GM19324 (cell line): ENCODE measurements around the gene OSTF1.
A peak's percentile ranks its signal among the peaks of the same experiment; 100 is the strongest.

Source experiments
- ATAC-seq: cut with Tn5 transposase; IDR thresholded peaks from one replicate; pipeline ENCODE4 v1.9.1; 2021; ENCODE audit warnings: mild to moderate bottlenecking, moderate library complexity; ENCODE audit not compliant: unreplicated experiment, low FRiP score

Gene OSTF1

GRCh38 chr9:75084081-75084672 is 4.1 kb upstream of the OSTF1 start:
- no peak for ATAC-seq

DNA sequence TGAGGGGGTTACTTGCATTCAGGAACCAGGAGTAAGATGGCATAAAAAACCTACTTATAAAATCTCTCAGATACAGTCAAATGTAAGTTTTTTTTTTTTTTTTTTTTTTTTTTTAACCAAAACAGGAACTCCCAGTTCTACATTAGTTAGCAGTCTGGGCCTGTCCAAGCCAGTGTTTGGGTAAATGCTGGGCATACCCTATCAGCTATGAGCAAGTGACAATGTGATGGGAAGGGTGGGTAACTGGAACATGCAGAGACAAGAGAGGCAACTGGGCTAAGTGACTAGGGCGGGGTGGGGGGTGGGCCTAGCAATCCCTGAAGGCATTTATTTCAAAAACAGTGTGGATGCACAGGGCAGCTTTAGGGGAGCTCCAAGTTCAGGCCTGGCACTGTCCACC is 2.7 kb upstream of the OSTF1 start:
- no peak for ATAC-seq

GRCh38 chr9:75086541-75087288 is 1.6 kb upstream of the OSTF1 start:
- ATAC-seq: no peak

- ATAC-seq: no peak
These were observed 958 bp upstream of the OSTF1 start for GRCh38 chr9:75087289-75087823.

GRCh38 chr9:75088646-75089372 is 495 bp downstream of the OSTF1 start:
- ATAC-seq: peak; percentile 19

DNA sequence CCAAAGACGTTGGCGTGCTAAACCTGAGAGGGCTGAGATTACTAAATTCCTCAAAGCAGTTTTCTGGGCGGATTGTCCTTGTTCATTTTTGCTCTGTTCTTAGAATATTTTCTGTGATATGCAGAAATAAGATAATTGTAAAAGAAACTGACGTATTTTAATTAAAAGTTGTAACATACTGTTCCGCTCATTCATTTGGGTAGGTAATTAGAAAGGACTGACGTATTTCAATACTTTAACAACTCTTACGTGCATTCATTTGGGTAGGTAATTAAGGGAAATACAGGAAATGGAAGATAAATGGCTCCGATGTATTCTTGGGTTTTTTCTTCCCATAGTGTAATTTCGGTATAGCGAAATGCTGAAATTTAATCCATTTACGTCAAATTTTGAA is 1.1 kb downstream of the OSTF1 start:
- ATAC-seq: no peak

DNA sequence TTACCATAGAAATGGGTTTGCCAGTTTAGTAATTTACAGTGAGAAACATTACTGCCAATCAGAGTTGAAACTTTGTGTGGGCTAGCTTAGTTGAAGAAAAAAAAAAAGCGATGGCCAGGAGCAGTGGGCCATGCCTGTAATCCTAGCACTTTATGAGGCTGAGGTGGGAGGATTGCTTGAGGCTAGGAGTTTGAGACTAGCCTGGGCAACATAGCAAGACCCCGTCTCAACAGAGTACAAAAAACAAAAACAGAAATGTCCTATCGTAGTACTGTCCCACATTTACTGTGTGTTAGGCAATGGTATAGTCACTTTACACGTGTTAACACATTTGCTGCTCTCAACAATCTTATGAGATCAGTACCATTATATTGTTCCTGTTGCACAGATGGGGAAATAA is 2.3 kb downstream of the OSTF1 start:
- ATAC-seq: no peak

DNA sequence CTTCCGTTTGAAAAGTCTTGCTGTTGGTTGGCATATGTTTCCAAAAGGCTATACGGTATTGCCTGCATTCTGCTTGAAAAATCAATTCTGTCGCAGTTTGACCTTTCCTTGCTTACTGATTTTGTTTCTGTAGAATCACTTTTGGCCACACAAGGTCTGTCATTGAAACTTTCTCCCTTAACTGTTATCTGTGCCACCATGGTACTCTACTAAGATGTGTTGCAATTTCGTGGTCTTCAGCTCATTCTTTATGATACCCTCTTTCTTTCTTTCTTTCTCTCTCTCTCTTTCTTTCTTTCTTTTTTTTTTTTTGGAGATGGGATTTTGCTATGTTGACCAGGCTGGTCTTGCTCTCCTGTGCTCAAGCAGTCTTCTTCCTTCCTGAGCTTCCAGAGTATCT is 4.5 kb downstream of the OSTF1 start:
- ATAC-seq: no peak

GRCh38 chr9:75096796-75097195 is 8.5 kb downstream of the OSTF1 start:
- no peak for ATAC-seq

DNA sequence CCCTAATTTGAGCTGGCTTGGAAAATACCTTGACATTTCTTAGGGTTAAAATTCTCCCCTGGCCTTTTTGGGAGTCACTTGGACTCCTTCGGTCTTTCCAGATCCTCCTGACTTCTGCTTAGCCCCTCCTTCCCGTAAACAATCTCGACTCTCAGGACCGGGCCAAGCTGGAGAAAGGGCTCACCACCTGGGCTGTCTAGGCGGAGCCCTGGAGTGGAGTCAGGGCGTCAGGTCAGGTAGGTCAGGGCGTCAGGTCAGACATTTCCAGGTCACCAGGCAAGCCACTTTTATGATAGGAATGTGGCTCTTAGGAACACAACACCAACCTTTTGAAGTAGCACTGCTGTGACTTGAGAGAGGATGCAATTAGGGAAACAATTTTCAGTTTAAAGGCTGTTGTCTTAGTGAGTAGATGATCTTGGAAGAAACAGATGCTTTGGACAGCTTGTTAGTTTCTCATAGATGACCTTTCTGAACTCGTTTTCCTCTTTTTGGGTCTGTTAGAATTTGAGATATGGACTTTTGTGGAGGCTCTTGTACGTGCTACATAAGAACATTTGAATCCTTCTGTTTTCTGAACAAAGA is 12.8 kb downstream of the OSTF1 start:
- no peak for ATAC-seq

DNA sequence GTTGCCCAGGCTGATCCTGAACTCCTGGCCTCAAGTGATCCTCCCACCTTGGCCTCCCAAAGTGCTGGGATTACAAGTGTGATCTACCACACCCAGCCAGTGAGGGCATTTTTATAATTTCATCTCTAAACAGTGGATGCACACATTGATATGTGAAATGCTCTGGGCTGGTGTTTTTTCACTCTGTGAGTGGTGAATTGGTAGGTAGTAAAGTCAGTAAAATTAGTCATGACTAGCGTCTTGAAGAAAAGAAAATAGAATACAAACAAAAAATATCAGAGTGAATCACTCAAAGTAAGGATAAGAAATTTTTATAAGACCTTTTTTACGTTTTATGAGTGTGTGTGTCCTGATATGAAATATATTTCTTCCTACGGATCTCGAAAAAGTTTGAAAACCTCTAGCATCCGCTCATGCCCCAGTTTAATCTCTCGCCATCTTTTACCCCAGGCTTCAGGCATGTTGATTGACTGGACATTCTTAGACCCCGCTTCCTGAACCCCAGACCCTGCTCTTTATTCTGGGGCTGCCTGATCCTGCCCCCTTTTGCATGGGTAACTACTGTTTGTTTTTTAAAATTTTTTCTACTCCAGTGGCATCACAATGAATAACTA is 14.0 kb downstream of the OSTF1 start:
- ATAC-seq: no peak

- ATAC-seq: no peak
These were observed 16.3 kb downstream of the OSTF1 start for GRCh38 chr9:75104607-75105006.

- ATAC-seq: no peak
These were observed 16.8 kb downstream of the OSTF1 start for GRCh38 chr9:75105019-75105540.

- no peak for ATAC-seq
These were observed 17.5 kb downstream of the OSTF1 start for GRCh38 chr9:75105841-75106240.

- no peak for ATAC-seq
These were observed 18.5 kb downstream of the OSTF1 start for GRCh38 chr9:75106857-75107256.

GRCh38 chr9:75108571-75108970 is 20.3 kb downstream of the OSTF1 start:
- ATAC-seq: no peak

DNA sequence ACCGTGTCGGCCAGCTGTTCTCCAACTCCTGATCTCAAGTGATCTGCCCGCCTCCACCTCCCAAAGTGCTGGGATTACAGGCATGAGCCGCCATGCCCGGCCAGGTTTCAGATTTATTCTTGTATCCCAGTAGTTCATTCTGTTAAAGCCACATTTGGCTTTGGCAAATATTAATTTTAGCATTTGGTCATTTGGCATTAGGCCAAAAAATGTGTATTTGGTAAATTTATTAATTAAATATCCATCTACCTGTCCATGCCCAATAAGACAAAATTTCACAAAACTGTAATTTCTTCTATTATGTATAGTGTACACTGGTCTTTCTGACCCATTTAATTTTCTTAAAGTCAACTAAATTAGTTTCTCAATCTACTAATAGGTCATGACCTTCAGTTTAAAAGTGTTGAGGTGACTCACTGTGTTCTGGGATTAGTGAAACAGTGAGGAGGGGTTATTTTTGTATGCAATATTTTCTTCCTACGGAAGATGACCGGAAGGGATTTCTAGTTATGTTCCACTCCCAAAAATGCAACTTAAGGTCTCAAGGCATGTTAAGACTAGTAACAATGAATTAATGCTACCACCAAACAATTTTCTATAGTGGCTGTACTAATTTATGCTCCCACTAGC is 21.0 kb downstream of the OSTF1 start:
- ATAC-seq: no peak

GRCh38 chr9:75111019-75111622 is 22.8 kb downstream of the OSTF1 start:
- ATAC-seq: no peak

DNA sequence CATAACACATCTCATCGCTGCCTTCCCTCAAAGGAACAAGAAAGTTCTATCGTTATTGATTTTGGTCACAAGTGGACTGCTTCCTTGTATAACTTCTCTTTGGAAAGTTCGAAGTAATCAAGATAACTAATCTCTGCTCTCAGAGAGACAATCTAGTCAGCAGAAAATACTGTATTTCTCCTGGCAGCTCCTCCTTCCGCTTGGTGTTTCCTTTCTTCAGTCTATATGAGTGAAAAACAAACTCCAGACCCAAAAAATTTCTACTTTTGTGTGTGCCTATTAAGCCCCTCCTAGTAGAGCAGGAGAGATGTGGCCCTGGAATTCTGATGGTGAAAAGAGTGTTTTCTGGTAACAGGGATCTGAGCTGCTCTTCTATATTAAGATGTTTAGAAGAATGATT is 24.5 kb downstream of the OSTF1 start:
- no peak for ATAC-seq

GRCh38 chr9:75116306-75116705 is 28.0 kb downstream of the OSTF1 start:
- ATAC-seq: no peak
